Stimulated activated CD4-positive, alpha-beta T cell treated with anti-CD3 and anti-CD28 coated beads, Interleukin-15, amount 100 ng/mL, for 24 hours (primary cell): ENCODE measurements around the gene CIITA.

Source experiments
- DNase-seq: peaks from one replicate; pipeline ENCODE4 v3.0.0-alpha.2; 2020

CIITA gene

GRCh38 chr16:10881479-10882030, 4.6 kb downstream of the CIITA start:
- no peak for DNase-seq

DNA sequence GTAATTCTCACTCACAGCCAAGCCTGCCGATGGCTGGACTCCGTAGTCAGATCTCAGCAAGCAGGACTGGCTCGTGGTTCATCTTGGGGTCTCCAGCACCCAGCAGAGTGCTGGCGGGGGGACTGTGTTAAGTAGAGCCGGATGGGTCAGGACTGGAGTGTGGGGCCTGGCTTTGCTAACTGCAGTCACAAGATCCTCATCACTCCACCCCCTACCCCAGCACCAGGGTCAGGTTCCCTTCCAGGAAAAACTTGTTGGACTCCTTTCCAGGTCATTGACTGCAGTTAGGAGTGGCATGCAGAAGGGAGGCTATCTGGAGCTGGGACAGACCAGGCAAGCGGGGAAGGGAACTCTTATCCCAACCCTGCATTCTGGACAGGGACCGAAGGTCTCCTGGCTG, 6.0 kb downstream of the CIITA start:
- DNase-seq = no peak

DNA sequence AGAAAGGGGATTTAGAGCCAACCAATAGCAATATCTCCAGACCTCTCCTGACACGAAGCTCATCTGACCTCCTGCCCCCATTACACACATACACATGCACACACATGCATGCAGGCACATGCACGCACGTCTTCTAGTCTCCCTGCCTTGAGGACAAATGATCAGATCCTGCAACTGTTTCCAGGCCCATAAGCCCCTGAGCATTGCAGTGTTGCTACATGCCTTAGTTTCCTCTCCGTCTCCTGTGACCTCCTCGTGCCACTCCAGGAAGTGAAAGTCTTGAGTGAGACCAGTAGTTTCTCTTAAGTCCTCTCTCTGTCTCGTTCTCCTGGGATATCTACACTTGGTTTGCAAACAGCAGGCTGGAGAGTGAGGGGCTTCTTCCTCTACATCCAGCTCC, 8.2 kb downstream of the CIITA start:
- DNase-seq = no peak

GRCh38 chr16:10888320-10888937, 11.4 kb downstream of the CIITA start:
- DNase-seq = no peak

- DNase-seq = no peak
These were observed 12.9 kb downstream of the CIITA start for GRCh38 chr16:10889855-10890254.

DNA sequence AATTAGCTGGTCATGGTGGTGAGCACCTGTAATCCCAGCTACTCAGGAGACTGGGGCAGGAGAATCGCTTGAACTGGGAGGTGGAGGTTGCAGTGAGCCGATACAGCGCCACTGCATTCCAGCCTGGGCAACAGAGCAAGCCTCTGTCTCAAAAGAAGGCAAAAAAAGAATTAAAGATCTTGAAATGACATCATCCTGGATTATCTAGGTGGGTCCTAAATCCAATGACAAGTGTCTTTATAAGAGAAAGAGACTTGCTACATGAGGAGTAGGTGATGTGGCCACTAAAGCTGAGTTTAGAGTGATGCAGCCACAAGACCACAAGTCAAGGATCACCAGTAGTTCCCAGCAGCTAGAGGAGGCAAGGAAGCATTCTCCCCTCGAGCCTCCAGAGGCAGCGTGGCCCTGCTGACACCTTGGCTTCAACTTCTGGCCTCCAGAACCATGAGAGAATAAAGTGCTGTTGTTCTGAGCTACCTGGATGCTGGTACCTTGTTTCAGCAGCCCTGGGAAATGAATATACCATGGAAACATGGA, 15.8 kb downstream of the CIITA start:
- no peak for DNase-seq

DNA sequence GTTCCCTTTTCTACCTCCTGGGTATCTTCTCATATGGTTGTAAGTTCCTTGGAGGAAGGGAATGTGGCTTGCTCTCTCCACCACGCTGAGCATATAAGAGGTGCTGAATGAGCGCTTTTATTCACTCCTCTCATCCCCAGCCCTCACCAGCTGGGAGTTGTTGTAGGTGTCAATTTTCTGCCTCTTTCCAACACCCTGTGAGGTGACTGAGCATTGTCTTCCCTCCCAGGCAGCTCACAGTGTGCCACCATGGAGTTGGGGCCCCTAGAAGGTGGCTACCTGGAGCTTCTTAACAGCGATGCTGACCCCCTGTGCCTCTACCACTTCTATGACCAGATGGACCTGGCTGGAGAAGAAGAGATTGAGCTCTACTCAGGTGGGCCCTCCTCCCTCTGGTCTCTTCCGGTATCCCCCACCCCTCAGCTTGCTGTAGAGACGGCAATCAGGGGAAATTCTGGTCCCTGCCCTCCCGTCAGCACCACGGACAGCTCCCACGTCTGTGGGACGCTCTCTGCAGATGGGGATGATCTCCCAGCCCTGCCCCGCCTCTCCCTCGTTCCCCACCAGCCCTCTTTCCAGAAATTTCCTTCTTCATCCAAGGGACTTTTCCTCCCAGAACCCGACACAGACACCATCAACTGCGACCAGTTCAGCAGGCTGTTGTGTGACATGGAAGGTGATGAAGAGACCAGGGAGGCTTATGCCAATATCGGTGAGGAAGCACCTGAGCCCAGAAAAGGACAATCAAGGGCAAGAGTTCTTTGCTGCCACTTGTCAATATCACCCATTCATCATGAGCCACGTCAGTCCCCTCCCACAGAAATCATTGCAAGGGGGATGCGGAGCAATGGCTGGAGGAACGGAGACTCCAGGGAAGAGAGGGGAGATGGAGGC, 18.3 kb downstream of the CIITA start:
- DNase-seq = peak; percentile 48

DNA sequence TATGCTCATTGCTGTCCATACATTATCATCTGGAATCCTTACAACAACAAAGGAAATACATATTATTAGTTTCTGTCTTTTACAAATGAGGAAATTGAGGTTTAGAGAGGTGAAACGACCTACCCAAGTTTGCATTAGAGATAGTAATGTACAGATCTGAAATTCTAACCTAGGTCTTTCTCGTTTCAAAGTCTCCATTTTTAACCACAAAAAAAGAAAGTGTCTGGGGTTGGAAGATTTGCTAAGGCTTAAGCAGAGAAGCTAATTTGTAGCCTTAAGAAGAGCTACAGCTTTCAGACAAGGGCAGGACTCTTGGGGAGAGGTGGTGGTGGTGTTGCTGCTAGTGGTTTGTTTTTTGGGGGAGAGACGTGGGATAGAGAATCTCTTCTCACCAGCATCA, 19.2 kb downstream of the CIITA start:
- no peak for DNase-seq

DNA sequence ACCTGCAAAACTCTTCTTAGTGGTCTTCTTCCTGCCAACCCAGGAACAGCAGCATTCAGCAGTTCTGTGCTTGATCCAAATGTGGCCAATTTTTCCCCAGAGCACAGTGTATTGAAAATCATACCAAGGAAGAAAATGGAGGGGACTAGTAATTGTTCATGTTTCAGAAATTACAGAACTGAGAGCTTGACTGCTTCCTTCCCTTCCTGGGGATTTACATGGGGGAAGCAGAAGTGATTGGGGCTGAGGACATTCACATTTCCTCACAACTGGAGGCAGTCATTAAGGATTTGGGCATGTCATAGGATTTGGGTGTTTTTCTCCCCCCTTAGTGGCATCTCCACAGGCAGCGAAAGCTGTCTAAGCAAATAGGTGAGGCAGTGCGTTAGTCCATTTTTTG, 19.7 kb downstream of the CIITA start:
- DNase-seq = no peak

DNA sequence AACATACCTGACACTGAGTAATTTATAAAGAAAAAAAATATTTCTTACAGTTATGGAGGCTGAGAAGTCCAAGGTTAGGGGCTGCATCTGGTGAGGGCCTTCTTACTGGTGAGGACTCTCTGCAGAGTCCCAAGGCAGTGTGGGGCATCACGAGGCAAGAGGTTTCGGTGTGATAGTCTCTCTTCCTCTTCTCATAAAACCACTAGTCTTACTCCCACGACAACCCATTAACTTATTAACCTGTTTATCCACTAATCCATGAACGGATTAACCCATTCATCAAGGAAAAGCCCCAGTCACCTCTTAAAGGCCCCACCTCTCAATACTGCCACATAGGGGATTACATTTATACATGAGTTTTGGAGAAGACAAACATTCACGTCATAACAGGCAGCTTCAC, 20.1 kb downstream of the CIITA start:
- DNase-seq = no peak

DNA sequence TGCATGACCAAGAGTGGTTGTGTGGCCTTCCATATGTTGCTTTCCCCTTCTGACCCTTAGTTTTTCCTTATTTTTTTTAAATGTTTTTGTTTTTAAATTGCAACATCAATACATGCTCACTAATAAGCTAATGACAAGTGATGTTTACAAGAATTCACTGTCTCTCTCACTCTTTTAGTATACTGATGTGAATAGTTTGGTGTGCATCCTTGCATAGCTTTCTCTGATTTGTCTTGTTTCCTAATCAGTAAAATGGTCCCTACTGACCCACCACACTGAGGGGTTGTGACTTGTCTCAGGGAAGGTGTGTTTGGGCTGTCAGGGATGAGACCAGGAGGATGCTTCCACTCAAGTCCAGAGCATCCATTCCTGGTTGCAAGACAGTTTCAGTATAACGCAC, 26.0 kb downstream of the CIITA start:
- DNase-seq = no peak

DNA sequence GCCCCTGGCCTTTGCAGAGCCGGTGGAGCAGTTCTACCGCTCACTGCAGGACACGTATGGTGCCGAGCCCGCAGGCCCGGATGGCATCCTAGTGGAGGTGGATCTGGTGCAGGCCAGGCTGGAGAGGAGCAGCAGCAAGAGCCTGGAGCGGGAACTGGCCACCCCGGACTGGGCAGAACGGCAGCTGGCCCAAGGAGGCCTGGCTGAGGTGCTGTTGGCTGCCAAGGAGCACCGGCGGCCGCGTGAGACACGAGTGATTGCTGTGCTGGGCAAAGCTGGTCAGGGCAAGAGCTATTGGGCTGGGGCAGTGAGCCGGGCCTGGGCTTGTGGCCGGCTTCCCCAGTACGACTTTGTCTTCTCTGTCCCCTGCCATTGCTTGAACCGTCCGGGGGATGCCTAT, 29.5 kb downstream of the CIITA start:
- no peak for DNase-seq

- no peak for DNase-seq
These were observed 30.1 kb downstream of the CIITA start for GRCh38 chr16:10906914-10907756.

DNA sequence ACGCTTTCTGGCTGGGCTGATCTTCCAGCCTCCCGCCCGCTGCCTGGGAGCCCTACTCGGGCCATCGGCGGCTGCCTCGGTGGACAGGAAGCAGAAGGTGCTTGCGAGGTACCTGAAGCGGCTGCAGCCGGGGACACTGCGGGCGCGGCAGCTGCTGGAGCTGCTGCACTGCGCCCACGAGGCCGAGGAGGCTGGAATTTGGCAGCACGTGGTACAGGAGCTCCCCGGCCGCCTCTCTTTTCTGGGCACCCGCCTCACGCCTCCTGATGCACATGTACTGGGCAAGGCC, 30.7 kb downstream of the CIITA start:
- no peak for DNase-seq

DNA sequence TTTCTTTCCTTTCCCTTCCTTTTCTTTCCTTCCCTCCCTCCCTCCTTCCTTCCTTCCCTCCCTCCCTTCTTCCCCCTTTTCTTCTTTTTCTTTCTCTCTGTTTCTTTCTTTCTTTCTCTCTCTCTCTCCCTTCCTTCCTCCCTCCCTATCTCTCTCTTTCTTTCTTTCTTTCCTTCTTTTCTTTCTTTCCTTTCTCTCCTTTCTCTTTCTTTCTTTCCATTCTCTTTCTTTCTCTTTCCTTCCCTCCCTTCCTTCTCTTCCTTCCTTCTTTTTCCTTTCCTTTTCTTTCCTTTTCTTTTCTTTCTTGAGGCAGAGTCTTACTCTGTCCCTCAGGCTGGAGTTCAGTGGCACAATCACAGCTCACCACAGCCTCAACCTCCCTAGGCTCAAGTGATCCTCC, 34.3 kb downstream of the CIITA start:
- DNase-seq = no peak

- no peak for DNase-seq
These were observed 39.5 kb downstream of the CIITA start for GRCh38 chr16:10916534-10916933.

DNA sequence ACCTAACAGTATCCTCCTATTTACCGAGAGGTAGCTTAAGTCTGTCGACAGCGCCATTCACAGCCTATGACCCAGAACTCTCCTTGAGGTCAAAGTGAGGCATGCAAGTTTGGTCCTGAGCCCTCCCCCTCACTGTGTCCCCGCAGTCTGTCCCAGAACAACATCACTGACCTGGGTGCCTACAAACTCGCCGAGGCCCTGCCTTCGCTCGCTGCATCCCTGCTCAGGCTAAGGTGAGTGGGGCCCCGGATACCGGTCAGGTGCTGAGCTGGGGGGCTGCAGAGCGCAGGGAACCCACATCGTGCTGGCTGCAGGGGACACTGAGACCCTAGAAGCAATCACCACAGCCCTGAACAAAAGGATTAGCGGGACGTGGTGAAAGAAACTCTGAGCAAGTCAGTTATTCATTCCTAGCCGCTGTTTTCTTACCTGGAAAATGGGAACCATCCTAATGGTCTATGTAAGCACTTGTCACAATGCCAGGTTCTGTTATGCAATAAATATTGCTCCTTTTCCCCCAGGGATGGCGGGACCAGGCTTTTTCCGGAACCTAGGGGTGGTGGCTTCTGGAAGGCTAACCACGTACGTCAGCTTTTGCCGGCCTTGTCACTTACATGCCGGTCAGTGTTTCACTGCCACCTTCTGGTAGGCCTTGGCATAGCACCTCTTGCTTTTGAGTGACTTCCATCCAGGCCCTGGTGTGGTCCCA, 41.4 kb downstream of the CIITA start:
- DNase-seq = peak; percentile 90

GRCh38 chr16:10919003-10919351, 42.0 kb downstream of the CIITA start:
- no peak for DNase-seq

DNA sequence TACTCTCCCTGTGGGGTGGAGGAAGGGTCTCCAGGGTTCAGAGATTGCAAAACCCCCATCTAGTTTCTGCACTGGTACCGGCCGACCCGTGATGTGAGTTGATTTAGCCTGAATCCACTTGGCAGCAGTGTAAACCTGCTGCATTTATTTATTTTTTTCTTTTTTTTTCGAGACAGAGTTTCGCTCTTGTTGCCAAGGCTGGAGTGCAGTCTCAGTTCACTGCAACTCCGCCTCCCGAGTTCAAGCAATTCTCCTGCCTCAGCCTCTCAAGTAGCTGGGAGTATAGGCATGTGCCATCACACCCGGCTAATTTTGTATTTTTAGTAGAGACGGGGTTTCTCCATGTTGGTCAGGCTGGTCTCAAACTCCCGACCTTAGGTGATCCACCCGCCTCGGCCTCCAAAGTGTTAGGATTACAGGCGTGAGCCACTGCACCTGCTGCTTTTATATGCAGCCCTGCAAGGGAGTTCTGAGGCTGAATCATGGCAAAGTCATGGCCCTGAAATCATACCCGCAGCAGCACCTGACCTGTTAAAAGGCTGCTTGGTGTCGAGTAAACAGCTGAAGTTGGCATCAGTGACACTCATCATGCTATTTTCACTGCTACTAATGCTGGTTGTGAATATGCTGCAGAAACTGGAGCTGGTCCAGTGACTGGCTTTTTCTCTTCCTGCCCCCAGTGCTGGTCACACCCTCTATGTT, 43.9 kb downstream of the CIITA start:
- no peak for DNase-seq

DNA sequence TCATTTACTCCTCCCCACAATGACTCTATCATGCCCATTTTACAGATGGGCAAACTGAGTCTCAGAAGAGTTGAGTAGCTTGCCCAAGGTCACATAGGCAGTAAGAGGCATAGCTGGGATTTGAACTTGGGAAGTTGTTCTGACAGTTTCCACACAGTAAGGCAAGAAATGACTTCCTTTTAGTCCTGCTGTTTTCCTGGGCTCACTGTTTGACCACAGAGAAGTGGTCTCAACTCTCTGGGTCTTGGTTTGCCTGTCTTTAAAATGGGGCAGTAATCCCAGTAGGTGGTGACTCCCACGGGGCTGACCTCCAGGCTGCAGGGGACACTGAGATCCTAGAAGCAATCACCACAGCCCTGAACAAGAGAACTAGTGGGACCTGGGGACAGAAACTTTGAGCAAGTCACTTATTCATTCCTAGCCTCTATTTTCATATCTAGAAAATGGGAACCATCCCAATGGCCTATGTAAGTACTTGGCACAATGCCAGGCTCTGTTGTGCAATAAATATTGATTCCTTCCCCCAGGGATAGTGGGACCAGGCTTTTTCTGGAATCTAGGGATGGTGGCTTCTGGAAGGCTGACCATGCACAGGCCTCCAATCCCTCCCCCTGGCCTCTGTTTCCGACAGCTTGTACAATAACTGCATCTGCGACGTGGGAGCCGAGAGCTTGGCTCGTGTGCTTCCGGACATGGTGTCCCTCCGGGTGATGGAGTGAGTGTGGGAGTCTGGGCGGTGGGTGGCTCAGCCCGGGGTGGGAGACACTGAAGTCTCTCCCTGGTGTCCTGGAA, 44.7 kb downstream of the CIITA start:
- no peak for DNase-seq
